ENCODE data around the gene RUNDC3A.

DNA sequence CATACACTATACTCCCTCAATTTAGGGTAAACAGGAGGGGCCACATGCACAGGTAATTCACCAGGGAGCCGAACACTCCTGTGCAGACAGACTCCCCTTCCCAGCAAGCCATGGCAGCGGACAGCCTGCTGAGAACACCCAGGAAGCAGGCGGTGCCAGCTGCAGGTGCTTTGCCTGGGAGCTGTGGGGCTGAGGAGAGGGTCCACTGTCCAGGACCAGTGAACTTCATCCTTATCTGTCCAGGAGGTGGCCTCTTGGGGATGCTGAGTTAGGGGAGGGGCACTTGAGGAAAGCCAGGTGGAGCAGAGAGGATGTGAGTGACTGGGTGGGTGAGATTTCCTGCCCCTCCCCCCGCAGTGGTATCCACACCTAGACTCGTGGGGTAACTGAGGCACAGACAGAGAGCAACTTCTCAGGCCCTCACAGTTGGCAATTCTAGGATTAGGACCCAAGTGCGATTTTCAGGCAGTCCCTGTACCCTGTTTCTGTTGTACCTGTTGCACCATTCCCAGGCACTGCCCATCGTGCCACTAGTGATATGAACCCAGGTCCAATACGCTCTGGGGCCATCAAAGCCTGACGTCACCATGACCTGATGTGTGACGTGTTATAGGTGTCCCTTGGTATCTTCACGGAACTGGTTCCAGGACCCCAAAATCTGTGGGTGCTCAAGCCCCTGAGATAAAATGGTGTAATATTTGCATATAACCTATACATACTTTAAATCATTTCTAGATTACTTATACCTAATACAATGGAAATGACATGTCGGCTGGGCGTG is 37.9 kb downstream of the RUNDC3A start:
- TF ChIP-seq, protein P1, sequence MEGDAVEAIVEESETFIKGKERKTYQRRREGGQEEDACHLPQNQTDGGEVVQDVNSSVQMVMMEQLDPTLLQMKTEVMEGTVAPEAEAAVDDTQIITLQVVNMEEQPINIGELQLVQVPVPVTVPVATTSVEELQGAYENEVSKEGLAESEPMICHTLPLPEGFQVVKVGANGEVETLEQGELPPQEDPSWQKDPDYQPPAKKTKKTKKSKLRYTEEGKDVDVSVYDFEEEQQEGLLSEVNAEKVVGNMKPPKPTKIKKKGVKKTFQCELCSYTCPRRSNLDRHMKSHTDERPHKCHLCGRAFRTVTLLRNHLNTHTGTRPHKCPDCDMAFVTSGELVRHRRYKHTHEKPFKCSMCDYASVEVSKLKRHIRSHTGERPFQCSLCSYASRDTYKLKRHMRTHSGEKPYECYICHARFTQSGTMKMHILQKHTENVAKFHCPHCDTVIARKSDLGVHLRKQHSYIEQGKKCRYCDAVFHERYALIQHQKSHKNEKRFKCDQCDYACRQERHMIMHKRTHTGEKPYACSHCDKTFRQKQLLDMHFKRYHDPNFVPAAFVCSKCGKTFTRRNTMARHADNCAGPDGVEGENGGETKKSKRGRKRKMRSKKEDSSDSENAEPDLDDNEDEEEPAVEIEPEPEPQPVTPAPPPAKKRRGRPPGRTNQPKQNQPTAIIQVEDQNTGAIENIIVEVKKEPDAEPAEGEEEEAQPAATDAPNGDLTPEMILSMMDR (IDR thresholded peaks at IDR 0.05; ENCODE audit: insufficient read depth, low read length, poor library complexity, severe bottlenecking), result no peak
- no peak for TF ChIP-seq EZH2phosphoT487 (conservative IDR thresholded peaks at IDR 0.05; ENCODE audit: low read length)

Data from SU-DHL-6 (cell line).